ENCODE results near the gene HPS1. TPM values are rescaled to one million over a fixed set of nuclear protein-coding genes. Genes with fewer than 3 reads are reported as not detected.

The HPS1 gene
- total and polyA plus RNA-seq, 2 experiments from 2014 or later, result 21.4 to 51.2 TPM

- TF ChIP-seq, protein P1, sequence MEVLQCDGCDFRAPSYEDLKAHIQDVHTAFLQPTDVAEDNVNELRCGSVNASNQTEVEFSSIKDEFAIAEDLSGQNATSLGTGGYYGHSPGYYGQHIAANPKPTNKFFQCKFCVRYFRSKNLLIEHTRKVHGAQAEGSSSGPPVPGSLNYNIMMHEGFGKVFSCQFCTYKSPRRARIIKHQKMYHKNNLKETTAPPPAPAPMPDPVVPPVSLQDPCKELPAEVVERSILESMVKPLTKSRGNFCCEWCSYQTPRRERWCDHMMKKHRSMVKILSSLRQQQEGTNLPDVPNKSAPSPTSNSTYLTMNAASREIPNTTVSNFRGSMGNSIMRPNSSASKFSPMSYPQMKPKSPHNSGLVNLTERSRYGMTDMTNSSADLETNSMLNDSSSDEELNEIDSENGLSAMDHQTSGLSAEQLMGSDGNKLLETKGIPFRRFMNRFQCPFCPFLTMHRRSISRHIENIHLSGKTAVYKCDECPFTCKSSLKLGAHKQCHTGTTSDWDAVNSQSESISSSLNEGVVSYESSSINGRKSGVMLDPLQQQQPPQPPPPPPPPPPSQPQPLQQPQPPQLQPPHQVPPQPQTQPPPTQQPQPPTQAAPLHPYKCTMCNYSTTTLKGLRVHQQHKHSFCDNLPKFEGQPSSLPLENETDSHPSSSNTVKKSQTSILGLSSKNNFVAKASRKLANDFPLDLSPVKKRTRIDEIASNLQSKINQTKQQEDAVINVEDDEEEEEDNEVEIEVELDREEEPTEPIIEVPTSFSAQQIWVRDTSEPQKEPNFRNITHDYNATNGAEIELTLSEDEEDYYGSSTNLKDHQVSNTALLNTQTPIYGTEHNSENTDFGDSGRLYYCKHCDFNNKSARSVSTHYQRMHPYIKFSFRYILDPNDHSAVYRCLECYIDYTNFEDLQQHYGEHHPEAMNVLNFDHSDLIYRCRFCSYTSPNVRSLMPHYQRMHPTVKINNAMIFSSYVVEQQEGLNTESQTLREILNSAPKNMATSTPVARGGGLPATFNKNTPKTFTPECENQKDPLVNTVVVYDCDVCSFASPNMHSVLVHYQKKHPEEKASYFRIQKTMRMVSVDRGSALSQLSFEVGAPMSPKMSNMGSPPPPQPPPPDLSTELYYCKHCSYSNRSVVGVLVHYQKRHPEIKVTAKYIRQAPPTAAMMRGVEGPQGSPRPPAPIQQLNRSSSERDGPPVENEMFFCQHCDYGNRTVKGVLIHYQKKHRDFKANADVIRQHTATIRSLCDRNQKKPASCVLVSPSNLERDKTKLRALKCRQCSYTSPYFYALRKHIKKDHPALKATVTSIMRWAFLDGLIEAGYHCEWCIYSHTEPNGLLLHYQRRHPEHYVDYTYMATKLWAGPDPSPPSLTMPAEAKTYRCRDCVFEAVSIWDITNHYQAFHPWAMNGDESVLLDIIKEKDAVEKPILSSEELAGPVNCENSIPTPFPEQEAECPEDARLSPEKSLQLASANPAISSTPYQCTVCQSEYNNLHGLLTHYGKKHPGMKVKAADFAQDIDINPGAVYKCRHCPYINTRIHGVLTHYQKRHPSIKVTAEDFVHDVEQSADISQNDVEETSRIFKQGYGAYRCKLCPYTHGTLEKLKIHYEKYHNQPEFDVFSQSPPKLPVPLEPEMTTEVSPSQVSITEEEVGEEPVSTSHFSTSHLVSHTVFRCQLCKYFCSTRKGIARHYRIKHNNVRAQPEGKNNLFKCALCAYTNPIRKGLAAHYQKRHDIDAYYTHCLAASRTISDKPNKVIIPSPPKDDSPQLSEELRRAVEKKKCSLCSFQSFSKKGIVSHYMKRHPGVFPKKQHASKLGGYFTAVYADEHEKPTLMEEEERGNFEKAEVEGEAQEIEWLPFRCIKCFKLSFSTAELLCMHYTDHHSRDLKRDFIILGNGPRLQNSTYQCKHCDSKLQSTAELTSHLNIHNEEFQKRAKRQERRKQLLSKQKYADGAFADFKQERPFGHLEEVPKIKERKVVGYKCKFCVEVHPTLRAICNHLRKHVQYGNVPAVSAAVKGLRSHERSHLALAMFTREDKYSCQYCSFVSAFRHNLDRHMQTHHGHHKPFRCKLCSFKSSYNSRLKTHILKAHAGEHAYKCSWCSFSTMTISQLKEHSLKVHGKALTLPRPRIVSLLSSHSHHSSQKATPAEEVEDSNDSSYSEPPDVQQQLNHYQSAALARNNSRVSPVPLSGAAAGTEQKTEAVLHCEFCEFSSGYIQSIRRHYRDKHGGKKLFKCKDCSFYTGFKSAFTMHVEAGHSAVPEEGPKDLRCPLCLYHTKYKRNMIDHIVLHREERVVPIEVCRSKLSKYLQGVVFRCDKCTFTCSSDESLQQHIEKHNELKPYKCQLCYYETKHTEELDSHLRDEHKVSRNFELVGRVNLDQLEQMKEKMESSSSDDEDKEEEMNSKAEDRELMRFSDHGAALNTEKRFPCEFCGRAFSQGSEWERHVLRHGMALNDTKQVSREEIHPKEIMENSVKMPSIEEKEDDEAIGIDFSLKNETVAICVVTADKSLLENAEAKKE (CRISPR knock-in tag; IDR thresholded peaks at IDR 0.05), result no peak
- no peak for TF ChIP-seq STAT1 (IDR thresholded peaks at IDR 0.05; ENCODE audit: unreplicated experiment)
These were observed 32.2 kb downstream of the HPS1 start (continued) for GRCh38 chr10:98414578-98414931.

- H3K36me3 Mint-ChIP-seq (ENCODE audit: low read depth), result peaks cover under 1% of the 10 kb centered on the region; the same call in 1 of the 3 replicates
- DNase-seq (ENCODE audit: low spot score) (no peak), ATAC-seq (no peak)
- Histone ChIP-seq H3K4me3 (no peak overlapping the region), H3K27ac (ENCODE audit: low read depth) (no peak overlapping the region), H3K27me3 (ENCODE audit: insufficient read depth) (no peaks in the 10 kb centered on the region), H3K4me2 (no peak overlapping the region), H3K79me2 (replicated peaks; ENCODE audit: insufficient read depth) (no peaks in the 10 kb centered on the region), H4K20me1 (replicated peaks; ENCODE audit: insufficient read depth) (no peaks in the 10 kb centered on the region), H3F3A (replicated peaks; ENCODE audit: low read depth) (no peaks in the 10 kb centered on the region), H2AFZ (no peak overlapping the region), H3K4me1 (ENCODE audit: insufficient read depth) (peaks cover 14% of the 10 kb centered on the region), H3K36me3 (ENCODE audit: insufficient read depth) (no peaks in the 10 kb centered on the region), H3K9me2 (ENCODE audit: insufficient read depth) (no peaks in the 10 kb centered on the region)
- H3K4me3 Mint-ChIP-seq, result no peak overlapping the region
- peaks cover 6% of the 10 kb centered on the region for H3K27me3 Mint-ChIP-seq (ENCODE audit: insufficient read depth, low read depth, poor library complexity)
- H3K27ac Mint-ChIP-seq, result no peak overlapping the region
- H3K9me3 Mint-ChIP-seq, result no peaks in the 10 kb centered on the region
- peaks cover 12% of the 10 kb centered on the region; the same call in 2 of the 3 replicates for H3K4me1 Mint-ChIP-seq
- TF ChIP-seq ZNF331 (CRISPR knock-in tag; IDR thresholded peaks at IDR 0.05; ENCODE audit: low read depth) (no peak), CTCF (conservative IDR thresholded peaks at IDR 0.05; ENCODE audit: low read depth in 2 of 2) (no peak), STAT1 (IDR thresholded peaks at IDR 0.05; ENCODE audit: unreplicated experiment) (no peak), POLR2AphosphoS5 (IDR thresholded peaks at IDR 0.05; ENCODE audit: low read depth) (no peak), ZNF114 (CRISPR knock-in tag; IDR thresholded peaks at IDR 0.05) (no peak)
- TF ChIP-seq, protein P1 (CRISPR knock-in tag; IDR thresholded peaks at IDR 0.05), result no peak
These were observed 35.0 kb downstream of the HPS1 start for GRCh38 chr10:98411768-98412167.
